ENCODE measurements around the gene CBX4. TPM values are rescaled to one million over a fixed set of nuclear protein-coding genes. Genes with fewer than 3 reads are reported as not detected.

Gene CBX4
- total and polyA plus RNA-seq, 10 of the 15 experiments (the other 5 are each of a cell fraction or from before 2014, with no cell fraction given), result 0.69 to 24.6 (median 4.2) TPM

DNA sequence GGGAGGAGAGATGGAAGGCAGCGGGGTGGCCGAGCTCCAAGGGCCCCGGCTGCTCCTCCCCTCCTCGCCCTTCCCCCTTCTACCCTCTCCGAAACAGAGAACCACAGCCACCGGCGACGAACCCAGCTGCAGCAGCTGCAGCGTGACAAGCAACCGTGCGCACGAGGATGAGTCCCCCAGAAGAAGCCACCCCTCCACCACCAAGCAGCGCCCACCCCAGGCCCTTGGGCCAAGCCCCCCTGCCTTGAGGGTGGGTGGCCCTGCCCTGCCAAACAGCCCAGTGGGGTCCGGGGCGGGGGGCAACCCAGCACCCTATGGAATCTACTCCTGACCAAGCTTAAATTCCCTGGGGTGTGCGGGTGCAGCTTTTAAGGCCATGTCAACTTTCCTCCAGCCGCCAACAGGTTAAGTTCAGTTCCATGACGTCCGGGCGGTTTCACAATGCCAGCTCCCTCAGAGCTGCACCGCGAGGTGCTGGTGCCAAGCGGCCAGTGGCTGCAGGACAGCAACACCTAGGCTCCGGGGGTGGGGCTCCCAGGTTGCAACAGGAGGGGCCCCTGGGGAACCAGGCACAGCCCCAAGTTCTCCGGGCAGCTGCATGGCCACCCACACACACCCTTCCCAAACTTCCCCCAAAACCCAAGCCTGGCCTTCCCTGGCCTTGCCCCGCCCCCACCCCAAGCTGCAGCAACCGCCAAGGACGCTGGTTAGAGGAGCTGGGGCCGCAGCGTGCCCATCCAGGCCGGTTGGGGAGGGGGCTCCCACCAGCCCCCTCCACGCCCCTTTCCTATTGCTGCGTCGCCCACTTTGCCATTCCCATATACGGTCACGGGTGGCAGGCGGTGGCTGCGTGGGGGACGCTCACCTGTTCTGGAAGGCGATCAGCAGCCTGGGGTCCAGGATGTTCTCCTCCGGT lies 2.0 kb downstream of the CBX4 start (continued):
- TF ChIP-seq, protein P1, sequence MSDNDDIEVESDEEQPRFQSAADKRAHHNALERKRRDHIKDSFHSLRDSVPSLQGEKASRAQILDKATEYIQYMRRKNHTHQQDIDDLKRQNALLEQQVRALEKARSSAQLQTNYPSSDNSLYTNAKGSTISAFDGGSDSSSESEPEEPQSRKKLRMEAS (IDR thresholded peaks at IDR 0.05; ENCODE audit: low read depth, low read length), result peak; percentile 73; the same call in 1 of the 2 replicates
- TF ChIP-seq ZSCAN29 (IDR thresholded peaks at IDR 0.05) (no peak), TCF3 (IDR thresholded peaks at IDR 0.05; ENCODE audit: borderline replicate concordance, insufficient read depth, low read depth, low read length) (peak; percentile 95), CHD2 (IDR thresholded peaks at IDR 0.05; ENCODE audit: borderline replicate concordance, low read depth, low read length) (peak; percentile 81), POLR2A (IDR thresholded peaks at IDR 0.05; ENCODE audit: low read depth, low read length) (peak; percentile 53), KAT2A (conservative IDR thresholded peaks at IDR 0.05; ENCODE audit: control insufficient read depth, low read depth, low read length) (no peak), TCF12 (IDR thresholded peaks at IDR 0.05; ENCODE audit: low read depth, low read length) (peak; percentile 98), DPF2 (IDR thresholded peaks at IDR 0.05) (peak; percentile 65; the same call in 1 of the 2 replicates), FOS (IDR thresholded peaks at IDR 0.05; ENCODE audit: borderline replicate concordance, extremely low read depth, insufficient read length) (no peak), SIX5 (IDR thresholded peaks at IDR 0.05; ENCODE audit: low read depth, low read length, severe bottlenecking) (no peak), SP1 (IDR thresholded peaks at IDR 0.05; ENCODE audit: low read depth, low read length) (no peak), SMAD5 (IDR thresholded peaks at IDR 0.05; ENCODE audit: low read depth) (no peak), GABPA (IDR thresholded peaks at IDR 0.05; ENCODE audit: low read depth) (no peak), CHD1 (IDR thresholded peaks at IDR 0.05; ENCODE audit: low read depth, low read length) (0 out of 2 replicates have a peak, but pooled peaks have one; percentile 30), SMC3 (IDR thresholded peaks at IDR 0.05; ENCODE audit: borderline replicate concordance, low read length) (no peak), JUND (IDR thresholded peaks at IDR 0.05; ENCODE audit: low read depth, low read length) (no peak)
- TF ChIP-seq, protein P2, sequence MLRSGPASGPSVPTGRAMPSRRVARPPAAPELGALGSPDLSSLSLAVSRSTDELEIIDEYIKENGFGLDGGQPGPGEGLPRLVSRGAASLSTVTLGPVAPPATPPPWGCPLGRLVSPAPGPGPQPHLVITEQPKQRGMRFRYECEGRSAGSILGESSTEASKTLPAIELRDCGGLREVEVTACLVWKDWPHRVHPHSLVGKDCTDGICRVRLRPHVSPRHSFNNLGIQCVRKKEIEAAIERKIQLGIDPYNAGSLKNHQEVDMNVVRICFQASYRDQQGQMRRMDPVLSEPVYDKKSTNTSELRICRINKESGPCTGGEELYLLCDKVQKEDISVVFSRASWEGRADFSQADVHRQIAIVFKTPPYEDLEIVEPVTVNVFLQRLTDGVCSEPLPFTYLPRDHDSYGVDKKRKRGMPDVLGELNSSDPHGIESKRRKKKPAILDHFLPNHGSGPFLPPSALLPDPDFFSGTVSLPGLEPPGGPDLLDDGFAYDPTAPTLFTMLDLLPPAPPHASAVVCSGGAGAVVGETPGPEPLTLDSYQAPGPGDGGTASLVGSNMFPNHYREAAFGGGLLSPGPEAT (IDR thresholded peaks at IDR 0.05; ENCODE audit: low read depth), result 0 out of 2 replicates have a peak, but pooled peaks have one; percentile 38
- TF ChIP-seq, protein P3, sequence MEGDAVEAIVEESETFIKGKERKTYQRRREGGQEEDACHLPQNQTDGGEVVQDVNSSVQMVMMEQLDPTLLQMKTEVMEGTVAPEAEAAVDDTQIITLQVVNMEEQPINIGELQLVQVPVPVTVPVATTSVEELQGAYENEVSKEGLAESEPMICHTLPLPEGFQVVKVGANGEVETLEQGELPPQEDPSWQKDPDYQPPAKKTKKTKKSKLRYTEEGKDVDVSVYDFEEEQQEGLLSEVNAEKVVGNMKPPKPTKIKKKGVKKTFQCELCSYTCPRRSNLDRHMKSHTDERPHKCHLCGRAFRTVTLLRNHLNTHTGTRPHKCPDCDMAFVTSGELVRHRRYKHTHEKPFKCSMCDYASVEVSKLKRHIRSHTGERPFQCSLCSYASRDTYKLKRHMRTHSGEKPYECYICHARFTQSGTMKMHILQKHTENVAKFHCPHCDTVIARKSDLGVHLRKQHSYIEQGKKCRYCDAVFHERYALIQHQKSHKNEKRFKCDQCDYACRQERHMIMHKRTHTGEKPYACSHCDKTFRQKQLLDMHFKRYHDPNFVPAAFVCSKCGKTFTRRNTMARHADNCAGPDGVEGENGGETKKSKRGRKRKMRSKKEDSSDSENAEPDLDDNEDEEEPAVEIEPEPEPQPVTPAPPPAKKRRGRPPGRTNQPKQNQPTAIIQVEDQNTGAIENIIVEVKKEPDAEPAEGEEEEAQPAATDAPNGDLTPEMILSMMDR (IDR thresholded peaks at IDR 0.05 in 2 of 3, conservative IDR thresholded peaks at IDR 0.05 in 1 of 3; ENCODE audit: control insufficient read depth in 2 of 3, extremely low read depth in 1 of 3, insufficient read depth in 1 of 3, low read depth in 3 of 3, low read length in 3 of 3), result peak in 1 of 3 experiments; percentile 26; a peak in 1 of 6 replicates
- TF ChIP-seq, protein P4, sequence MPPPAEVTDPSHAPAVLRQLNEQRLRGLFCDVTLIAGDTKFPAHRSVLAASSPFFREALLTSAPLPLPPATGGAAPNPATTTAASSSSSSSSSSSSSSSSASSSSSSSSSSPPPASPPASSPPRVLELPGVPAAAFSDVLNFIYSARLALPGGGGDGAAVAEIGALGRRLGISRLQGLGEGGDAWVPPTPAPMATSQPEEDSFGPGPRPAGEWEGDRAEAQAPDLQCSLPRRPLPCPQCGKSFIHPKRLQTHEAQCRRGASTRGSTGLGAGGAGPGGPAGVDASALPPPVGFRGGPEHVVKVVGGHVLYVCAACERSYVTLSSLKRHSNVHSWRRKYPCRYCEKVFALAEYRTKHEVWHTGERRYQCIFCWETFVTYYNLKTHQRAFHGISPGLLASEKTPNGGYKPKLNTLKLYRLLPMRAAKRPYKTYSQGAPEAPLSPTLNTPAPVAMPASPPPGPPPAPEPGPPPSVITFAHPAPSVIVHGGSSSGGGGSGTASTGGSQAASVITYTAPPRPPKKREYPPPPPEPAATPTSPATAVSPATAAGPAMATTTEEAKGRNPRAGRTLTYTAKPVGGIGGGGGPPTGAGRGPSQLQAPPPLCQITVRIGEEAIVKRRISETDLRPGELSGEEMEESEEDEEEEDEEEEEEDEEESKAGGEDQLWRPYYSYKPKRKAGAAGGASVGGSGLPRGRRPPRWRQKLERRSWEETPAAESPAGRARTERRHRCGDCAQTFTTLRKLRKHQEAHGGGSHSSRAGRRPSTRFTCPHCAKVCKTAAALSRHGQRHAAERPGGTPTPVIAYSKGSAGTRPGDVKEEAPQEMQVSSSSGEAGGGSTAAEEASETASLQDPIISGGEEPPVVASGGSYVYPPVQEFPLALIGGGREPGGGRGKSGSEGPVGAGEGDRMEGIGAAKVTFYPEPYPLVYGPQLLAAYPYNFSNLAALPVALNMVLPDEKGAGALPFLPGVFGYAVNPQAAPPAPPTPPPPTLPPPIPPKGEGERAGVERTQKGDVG (CRISPR knock-in tag; IDR thresholded peaks at IDR 0.05), result no peak
- TF ChIP-seq, protein P5, sequence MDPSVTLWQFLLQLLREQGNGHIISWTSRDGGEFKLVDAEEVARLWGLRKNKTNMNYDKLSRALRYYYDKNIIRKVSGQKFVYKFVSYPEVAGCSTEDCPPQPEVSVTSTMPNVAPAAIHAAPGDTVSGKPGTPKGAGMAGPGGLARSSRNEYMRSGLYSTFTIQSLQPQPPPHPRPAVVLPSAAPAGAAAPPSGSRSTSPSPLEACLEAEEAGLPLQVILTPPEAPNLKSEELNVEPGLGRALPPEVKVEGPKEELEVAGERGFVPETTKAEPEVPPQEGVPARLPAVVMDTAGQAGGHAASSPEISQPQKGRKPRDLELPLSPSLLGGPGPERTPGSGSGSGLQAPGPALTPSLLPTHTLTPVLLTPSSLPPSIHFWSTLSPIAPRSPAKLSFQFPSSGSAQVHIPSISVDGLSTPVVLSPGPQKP (IDR thresholded peaks at IDR 0.05; ENCODE audit: low read depth, low read length), result no peak
